K562 (cell line): Measurements from ENCODE around the gene SOHLH1. TPM values are rescaled to one million over a fixed set of nuclear protein-coding genes. Genes with fewer than 3 reads are reported as not detected.

Experiments used
- CBX2 ChIP-seq: fragments of 200-600 bp; sonication (generic); IDR thresholded peaks from one replicate; pipeline ENCODE4 v1.6.1; 2012; ENCODE audit warnings: mild to moderate bottlenecking, low read length, inconsistent platforms; ENCODE audit not compliant: insufficient read depth, poor library complexity, severe bottlenecking
- CEBPZ ChIP-seq: fragments of 150-350 bp; IDR thresholded peaks from 2 replicates; pipeline ENCODE4 v1.6.1; 2014; ENCODE audit warnings: low read depth, mild to moderate bottlenecking, low read length, borderline replicate concordance
- CREB3L1 ChIP-seq: fragments of 450-650 bp; IDR thresholded peaks from 2 replicates; pipeline ENCODE4 v1.6.1; 2014; ENCODE audit warnings: low read depth, mild to moderate bottlenecking, moderate library complexity, borderline replicate concordance
- FOXO4 ChIP-seq: fragments of 450-650 bp; formaldehyde crosslinking; IDR thresholded peaks from 2 replicates; pipeline ENCODE4 v1.4.0; 2020; ENCODE audit warnings: mild to moderate bottlenecking, moderate library complexity
- FOXP1 ChIP-seq: sonication (generic); formaldehyde crosslinking; IDR thresholded peaks from 2 replicates; pipeline ENCODE4 v1.8.0; 2022; ENCODE audit warnings: mild to moderate bottlenecking, missing genetic modification reagents
- HNRNPLL ChIP-seq: fragments of 200-400 bp; formaldehyde crosslinking; IDR thresholded peaks from 2 replicates; pipeline ENCODE4 v1.6.1; 2017; ENCODE audit warnings: low read length, low read depth, mild to moderate bottlenecking; ENCODE audit not compliant: poor library complexity, severe bottlenecking
- MAX ChIP-seq: sonication (generic); formaldehyde crosslinking; IDR thresholded peaks from 2 replicates; pipeline ENCODE4 v1.9.0; 2022; ENCODE audit warnings: mild to moderate bottlenecking, missing genetic modification reagents
- NFIC ChIP-seq: fragments of 450-650 bp; IDR thresholded peaks from 2 replicates; pipeline ENCODE4 v1.6.1; 2017; ENCODE audit warnings: mild to moderate bottlenecking, inconsistent platforms
- SIRT6 ChIP-seq: IDR thresholded peaks from one replicate; pipeline ENCODE4 v1.6.1; 2012; ENCODE audit warnings: low read depth, mild to moderate bottlenecking, control low read depth, inconsistent platforms, low read length, moderate library complexity
- U2AF1 ChIP-seq: fragments of 200-400 bp; formaldehyde crosslinking; optimal IDR thresholded peaks from 2 replicates; pipeline ENCODE3; 2017; ENCODE audit warnings: mild to moderate bottlenecking, low read depth, low read length, moderate library complexity
- XRCC5 ChIP-seq: fragments of 200-400 bp; formaldehyde crosslinking; IDR thresholded peaks from 2 replicates; pipeline ENCODE4 v1.6.1; 2017; ENCODE audit warnings: low read depth, mild to moderate bottlenecking, low read length
- ZNF584 ChIP-seq: fragments of 200-800 bp; sonication (Bioruptor generic); IDR thresholded peaks from 2 replicates; pipeline ENCODE4 v1.6.1; 2016; ENCODE audit warnings: low read depth, mild to moderate bottlenecking, missing genetic modification characterization, missing compliant biosample characterization
- polyA plus RNA-seq, 8 experiments: library from polyadenylated mRNA; depleted of rRNA in 4 of 8; stranded (reverse) in 5 of 8; unstranded in 3 of 8; fragments of >200 nt; fragmentation: Nextera tagmentation in 2 of 8; fragmentation: Illumina TruSeq in 1 of 8; extraction: Ambion mirVana in 2 of 8; extraction: Trizol in 1 of 8; gene quantifications; 2 replicates each; pipeline versions ENCODE4 v1.2.1 to v1.2.3, GENCODE V29; 2011 to 2014; ENCODE audit warnings: inconsistent platforms in 1 of 8, missing spikeins in 1 of 8
- total RNA-seq, 7 experiments: library from RNA; depleted of rRNA in 6 of 7; stranded (reverse); fragments of >200 nt in 6 of 7; fragmentation: Illumina TruSeq in 2 of 7; extraction: Trizol in 2 of 7; gene quantifications; 2 replicates each; pipeline versions ENCODE4 v1.2.1 to v1.2.3, GENCODE V29; 2011 to 2021; ENCODE audit warnings: low replicate concordance in 1 of 7

SOHLH1 gene
- total and polyA plus RNA-seq, 9 of the 15 experiments (the other 6 are each of a cell fraction or from before 2014, with no cell fraction given): 0.17 to 0.41 (median 0.29) TPM; not detected in 6

- TF ChIP-seq FOXP1 (no peak), HNRNPLL (no peak), FOXO4 (CRISPR knock-in tag) (no peak), NFIC (no peak), U2AF1 (no peak), CEBPZ (no peak), MAX (CRISPR knock-in tag) (no peak), CREB3L1 (no peak), ZNF584 (CRISPR knock-in tag) (no peak), SIRT6 (no peak), CBX2 (no peak), XRCC5 (no peak)
- TF ChIP-seq, all 486 proteins: peak for 0
These were observed 36.4 kb downstream of the SOHLH1 start, which contains the start of gene LCN9 (continued) for GRCh38 chr9:135662758-135663450.
